ENCODE measurements around the gene SND1.

GRCh38 chr7:127732306-127732705 is 80.3 kb downstream of the SND1 start:
- TF ChIP-seq SNAI2 (CRISPR knock-in tag; IDR thresholded peaks at IDR 0.05) (no peak), ARNTL (CRISPR knock-in tag; IDR thresholded peaks at IDR 0.05; ENCODE audit: borderline replicate concordance, low read depth) (no peak)
